NB4 (cell line): ENCODE results near the gene HSP90AB1.
"Not testable (repeated sequence)": the region's sequence is repeated elsewhere in the genome, so short reads cannot be mapped to it uniquely, and the experiment has no call there.

Experiments used
- DNase-seq: peaks from one replicate; pipeline ENCODE4 v3.0.0; 2010; ENCODE audit warnings: low read depth
- H3K4me3 ChIP-seq: one replicate; pipeline ENCODE4 v1.5.1; 2011; ENCODE audit warnings: mild to moderate bottlenecking, low read depth, low read length, moderate library complexity
- MYC ChIP-seq: IDR thresholded peaks from 2 replicates; pipeline ENCODE4 v1.6.1; 2011; ENCODE audit warnings: low read depth, low read length
- POLR2A ChIP-seq: IDR thresholded peaks from 2 replicates; pipeline ENCODE4 v1.6.1; 2011; ENCODE audit warnings: mild to moderate bottlenecking; ENCODE audit not compliant: insufficient read length; ENCODE audit errors: extremely low read depth
- TF ChIP-seq, protein P1 (sequence below): IDR thresholded peaks from 2 replicates; pipeline ENCODE4 v1.6.1; 2011; ENCODE audit warnings: low read depth, low read length
- TF ChIP-seq, protein P2 (sequence below): IDR thresholded peaks from one replicate; pipeline ENCODE4 v1.5.1; 2012; ENCODE audit warnings: low read depth, low read length

The HSP90AB1 gene

DNA sequence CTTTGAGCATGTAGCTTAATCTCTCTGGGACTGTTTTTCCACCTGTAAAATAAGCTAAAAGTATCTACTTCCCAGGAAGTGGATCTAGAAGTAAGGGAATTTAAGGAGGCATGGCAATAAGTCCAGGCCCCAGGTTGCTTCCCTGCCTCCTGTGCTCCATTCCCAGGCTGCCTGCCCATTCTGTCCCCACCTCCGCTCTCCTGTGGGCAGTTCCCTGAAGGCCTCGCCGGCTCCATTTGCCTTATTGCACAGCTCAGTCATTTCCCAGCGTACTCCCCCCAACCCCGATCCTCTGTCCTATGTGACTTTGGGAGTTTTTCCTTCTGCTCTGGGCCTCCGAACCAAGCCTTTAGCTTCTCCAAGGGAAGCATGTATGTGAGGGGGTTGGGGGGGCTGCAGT is 18.9 kb upstream of the HSP90AB1 start:
- TF ChIP-seq POLR2A (no peak), MYC (no peak)
- no peak for DNase-seq
- no peak overlapping the region for H3K4me3 ChIP-seq

DNA sequence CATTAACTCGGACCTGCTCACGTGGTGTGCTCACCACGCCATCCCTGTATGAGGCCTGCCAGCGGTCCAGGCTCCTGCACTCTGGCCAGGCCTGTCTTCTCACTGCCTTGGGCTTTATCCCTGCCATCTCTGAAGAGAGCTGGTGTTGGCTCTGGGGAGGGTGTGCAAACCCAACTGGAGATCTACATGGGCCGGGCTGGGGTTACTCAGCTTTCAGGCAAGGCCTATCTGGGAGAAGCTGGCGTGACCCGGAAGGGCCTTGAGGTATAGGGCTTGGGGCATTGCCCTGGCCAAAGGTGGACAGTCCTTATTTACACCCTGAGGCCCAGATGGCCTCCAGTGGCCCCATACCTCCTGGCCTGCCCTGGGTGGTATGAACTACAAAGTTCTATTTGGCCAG is 18.5 kb upstream of the HSP90AB1 start:
- no peak for DNase-seq
- TF ChIP-seq, protein P1, sequence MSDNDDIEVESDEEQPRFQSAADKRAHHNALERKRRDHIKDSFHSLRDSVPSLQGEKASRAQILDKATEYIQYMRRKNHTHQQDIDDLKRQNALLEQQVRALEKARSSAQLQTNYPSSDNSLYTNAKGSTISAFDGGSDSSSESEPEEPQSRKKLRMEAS, result no peak
- TF ChIP-seq MYC (no peak), POLR2A (no peak)
- TF ChIP-seq, protein P2, sequence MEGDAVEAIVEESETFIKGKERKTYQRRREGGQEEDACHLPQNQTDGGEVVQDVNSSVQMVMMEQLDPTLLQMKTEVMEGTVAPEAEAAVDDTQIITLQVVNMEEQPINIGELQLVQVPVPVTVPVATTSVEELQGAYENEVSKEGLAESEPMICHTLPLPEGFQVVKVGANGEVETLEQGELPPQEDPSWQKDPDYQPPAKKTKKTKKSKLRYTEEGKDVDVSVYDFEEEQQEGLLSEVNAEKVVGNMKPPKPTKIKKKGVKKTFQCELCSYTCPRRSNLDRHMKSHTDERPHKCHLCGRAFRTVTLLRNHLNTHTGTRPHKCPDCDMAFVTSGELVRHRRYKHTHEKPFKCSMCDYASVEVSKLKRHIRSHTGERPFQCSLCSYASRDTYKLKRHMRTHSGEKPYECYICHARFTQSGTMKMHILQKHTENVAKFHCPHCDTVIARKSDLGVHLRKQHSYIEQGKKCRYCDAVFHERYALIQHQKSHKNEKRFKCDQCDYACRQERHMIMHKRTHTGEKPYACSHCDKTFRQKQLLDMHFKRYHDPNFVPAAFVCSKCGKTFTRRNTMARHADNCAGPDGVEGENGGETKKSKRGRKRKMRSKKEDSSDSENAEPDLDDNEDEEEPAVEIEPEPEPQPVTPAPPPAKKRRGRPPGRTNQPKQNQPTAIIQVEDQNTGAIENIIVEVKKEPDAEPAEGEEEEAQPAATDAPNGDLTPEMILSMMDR, result no peak

DNA sequence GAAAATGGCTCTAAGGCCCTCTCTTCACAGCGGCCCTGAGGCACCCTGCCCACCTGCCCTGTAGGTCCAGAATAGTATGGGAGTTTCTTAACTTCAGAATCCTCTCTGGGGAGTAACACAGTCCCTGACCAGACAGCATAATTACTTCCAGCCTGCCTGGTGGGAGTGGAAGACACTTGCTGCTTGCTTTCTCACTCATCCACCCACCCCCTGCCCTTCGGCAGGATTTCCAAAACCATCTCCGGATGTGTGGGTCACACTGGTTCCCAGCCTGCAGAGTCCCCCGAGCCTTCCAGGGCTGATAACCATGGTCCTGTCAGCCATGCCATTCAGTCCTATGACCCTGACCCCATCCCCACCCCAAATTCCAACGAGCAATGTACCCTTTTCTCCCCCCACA is 18.1 kb upstream of the HSP90AB1 start:
- DNase-seq, result no peak
- no peak overlapping the region for H3K4me3 ChIP-seq
- TF ChIP-seq MYC, result no peak
- TF ChIP-seq, protein P1, result no peak

More for the DNA sequence above, 18.5 kb upstream of the HSP90AB1 start:
- no peak overlapping the region for H3K4me3 ChIP-seq

DNA sequence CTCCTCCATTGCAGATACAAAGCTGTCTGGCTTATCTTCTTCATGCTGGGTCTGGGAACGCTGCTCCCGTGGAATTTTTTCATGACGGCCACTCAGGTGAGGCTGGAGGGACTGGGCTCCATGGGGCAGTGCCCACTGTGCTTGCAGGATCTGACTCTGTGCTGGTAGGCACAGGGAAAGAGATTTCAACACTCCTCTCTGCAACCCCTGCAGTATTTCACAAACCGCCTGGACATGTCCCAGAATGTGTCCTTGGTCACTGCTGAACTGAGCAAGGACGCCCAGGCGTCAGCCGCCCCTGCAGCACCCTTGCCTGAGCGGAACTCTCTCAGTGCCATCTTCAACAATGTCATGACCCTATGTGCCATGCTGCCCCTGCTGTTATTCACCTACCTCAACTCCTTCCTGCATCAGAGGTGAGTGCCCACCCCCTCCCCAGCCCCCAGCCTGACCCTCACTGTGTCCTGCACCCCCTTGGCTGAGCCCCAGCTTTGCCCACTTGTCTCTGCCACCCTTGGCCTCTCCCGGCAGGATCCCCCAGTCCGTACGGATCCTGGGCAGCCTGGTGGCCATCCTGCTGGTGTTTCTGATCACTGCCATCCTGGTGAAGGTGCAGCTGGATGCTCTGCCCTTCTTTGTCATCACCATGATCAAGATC is 17.4 kb upstream of the HSP90AB1 start:
- no peak for DNase-seq
- no peak overlapping the region for H3K4me3 ChIP-seq
- TF ChIP-seq POLR2A, result no peak
- TF ChIP-seq, protein P1, result no peak
- TF ChIP-seq, protein P2, result no peak
- no peak for TF ChIP-seq MYC

- no peak for TF ChIP-seq POLR2A
- no peak for TF ChIP-seq MYC
- TF ChIP-seq, protein P1, result no peak
- TF ChIP-seq, protein P2, result no peak
- no peak overlapping the region for H3K4me3 ChIP-seq
- no peak for DNase-seq
Measured at GRCh38 chr6:44230034-44230675, 16.7 kb upstream of the HSP90AB1 start.

DNA sequence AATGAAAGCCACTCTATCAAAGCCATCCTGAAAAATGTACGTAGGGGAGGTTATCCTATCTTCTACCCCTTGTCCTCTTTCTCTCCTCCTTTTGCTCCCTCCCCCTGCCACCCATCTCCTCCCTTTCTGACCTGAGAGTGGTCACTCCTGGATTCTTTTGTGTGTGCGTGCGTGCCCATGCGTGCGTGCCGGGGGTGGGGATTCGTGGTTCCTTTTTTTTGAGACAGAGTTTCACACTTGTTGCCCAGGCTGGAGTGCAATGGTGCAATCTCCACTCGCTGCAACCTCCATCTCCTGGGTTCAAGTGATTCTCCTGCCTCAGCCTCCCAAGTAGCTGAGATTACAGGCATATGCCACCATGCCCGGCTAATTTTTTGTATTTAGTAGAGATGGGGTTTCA is 15.5 kb upstream of the HSP90AB1 start:
- not testable (repeated sequence) for DNase-seq, H3K4me3 ChIP-seq

DNA sequence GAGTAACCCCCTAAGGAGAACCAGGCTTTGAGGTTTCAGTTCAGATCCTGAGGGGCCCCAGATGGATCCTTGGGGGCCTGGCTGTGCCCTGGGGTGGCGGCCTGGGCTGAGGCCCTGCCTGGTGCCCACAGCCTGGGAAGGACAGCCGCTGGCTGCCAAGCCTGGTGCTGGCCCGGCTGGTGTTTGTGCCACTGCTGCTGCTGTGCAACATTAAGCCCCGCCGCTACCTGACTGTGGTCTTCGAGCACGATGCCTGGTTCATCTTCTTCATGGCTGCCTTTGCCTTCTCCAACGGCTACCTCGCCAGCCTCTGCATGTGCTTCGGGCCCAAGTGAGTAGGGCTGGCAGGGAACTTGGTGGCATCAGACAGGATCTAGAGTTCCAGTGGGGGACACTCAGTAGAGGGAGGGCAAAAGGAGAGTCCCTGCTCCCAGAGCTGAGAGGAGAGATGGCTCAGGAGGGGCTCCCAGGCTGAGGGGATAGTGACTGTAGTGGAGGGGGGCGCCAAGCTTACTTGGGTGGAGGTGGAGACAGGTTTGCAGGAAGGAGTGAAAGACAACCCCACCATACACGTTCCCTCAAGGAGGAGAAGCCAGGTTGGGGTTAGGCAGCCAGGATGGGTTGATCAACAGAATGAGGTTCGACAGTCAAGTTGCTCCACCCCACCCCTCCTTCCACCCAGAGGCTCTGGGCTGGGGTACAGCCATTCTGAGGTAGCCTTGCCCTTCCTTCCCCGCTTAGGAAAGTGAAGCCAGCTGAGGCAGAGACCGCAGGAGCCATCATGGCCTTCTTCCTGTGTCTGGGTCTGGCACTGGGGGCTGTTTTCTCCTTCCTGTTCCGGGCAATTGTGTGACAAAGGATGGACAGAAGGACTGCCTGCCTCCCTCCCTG is 14.0 kb upstream of the HSP90AB1 start:
- H3K4me3 ChIP-seq, result no peak overlapping the region
- TF ChIP-seq, protein P1, result no peak
- TF ChIP-seq MYC (no peak), POLR2A (no peak)
- TF ChIP-seq, protein P2, result no peak
- no peak for DNase-seq
